Hepatic stellate cell (primary cell): Measurements from ENCODE around the gene FUCA1.
"Not testable (repeated sequence)": the region's sequence is repeated elsewhere in the genome, so short reads cannot be mapped to it uniquely, and the experiment has no call there.

Experiments
- DNase-seq: peaks from one replicate; pipeline ENCODE4 v3.0.0; 2011; ENCODE audit warnings: low spot score

The FUCA1 gene

DNA sequence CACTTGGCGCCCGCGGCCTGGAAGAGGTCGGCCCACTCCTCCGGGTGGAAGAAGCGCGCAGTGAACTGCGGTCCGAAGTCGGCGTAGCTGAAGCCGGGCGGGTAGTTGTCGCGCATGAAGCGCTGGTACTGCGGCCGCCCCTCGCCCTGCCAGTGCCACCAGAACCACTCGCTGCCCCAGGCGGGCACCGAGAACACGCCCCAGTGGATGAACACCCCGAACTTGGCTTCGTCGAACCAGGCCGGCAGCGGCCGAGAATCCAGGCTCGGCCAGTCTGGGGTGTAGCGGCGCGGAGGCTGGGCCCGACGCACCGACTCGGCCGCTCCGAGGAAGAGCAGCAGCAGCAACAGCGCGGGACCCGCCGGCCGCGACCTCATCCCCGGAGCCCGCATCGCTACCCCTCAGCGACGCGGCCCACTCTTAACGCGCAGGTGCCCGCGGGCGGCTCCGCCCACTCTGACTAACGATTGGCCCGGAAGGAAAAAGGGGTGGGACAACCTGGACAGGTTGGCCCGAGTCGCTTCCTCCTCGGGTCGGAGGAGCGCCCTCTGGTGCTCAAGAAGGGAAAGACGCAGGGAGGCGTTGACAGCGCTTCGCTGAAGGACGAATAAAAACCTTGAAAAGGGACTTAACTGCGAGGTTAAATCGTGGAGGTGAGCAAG, at the start of gene FUCA1:
Gene FUCA1 (minus strand): TSS at position 396 of the 662 bp plus-strand sequence. CDS start 4 bp downstream, at position 392.
- DNase-seq = peak; percentile 94

DNA sequence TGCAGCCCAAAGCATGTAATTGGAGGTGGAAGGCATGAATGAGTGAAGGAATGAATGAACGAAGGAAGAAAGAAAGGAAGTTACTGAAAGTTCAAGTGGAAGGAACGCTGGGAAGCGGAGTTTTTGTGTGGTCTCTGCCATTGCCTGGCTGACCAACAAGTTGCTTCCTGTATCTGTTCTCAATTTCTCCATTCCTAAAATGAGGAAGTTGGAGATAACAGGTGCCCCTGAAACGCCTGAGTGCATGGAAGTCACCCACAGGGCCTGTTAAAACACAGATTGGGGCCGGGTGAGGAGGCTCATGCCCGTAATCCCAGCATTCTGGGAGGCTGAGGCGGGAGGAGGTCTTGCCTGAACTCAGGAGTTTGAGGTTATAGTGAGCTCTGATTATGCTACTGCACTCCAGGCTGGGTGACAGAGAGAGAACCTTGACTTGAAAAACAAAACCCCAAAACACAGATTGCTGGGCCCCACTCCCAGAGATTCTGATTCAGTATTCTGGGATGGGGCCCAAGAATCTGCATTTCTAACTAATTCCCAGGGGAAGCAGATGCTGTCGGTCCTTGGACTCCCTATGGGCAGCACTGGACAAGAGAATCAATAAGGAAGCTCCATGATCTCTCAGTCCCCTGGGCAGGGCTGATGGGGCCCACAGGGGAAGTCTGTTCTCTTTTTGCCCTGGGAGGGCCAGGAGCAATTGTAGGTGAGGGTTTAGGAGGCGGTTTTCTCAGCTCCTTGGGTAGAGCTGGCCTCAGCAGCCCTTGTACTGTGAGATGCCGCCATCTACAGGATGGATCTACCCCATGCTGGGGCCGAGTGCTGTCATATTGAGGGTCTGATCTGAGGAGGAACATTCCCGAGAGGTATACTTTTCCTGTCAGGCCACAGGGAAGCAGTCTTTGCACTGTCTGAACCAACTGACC, 48.4 kb upstream of the FUCA1 start:
- peak; percentile 75 for DNase-seq

DNA sequence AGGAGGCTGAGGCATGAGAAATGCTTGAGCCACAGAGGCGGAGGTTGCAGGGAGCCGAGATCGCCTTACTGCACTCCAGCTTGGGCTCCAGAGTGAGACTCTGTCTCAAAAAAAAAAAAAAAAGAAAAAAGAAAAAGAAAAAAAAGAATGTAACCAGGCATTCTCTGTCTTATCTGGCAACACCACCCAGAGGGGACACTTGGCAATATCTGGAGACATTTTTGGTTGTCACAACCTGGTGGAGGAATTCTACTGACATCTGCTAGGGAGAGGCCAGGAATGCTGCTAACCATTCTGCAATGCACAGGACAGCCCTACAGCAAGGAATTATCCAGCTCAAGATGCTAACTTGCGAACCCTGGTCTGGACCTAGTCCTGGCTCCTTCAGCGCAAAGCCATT, 47.4 kb upstream of the FUCA1 start:
- no peak for DNase-seq

DNA sequence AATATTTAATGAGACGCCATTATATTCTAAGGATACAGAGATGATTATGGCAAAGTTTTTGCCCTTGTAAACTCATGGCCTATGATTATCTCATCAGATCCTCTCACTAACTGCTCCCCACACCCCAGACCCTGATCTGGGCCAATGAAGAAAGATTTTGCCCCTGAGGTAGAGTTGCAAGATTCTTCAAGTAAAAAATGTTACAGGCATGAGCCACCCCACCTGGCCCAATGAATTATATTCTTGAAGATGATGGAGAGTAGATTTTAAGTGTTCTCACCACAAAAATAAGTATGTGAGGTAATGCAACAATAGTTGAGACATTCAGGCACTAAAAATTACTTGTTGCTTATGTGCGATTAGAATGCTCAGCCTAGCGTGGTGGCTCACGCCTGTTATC, 46.8 kb upstream of the FUCA1 start:
- DNase-seq = no peak

DNA sequence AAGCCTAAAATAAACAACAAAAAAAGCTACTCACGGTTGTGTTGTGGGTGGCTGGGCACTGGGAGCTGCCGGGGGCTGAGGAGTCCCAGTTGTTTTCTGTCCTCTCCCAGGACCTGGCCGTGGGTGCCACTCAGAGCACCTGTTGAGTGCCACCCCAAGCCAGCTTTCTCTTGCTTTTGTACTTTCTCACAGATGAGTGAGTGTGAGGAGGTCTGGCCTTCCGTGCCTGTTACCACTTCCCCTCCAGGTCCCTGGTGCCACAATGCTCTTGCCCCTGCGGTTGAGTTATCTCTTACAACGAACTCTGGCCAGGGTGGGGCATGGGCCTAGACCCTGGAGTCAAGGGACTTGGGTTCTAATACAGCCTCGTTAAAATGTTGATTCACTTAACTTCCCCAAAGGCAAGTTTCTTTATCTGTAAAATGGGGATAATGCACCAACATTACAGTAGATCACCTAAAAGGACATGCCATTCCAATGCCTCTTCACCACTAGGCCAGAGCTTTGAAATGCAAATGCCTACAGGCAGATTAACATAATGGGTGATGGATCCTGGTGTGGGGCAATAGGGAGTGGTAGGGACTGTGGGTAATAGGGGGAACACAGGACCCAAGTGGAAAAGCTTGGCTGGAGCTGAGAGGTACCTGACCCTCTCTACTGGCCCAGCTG, 45.3 kb upstream of the FUCA1 start, which contains the start of gene CNR2:
Gene CNR2 (minus strand): TSS at position 151 of the 669 bp plus-strand sequence. CDS start 37,745 bp downstream, outside the sequence.
- no peak for DNase-seq

DNA sequence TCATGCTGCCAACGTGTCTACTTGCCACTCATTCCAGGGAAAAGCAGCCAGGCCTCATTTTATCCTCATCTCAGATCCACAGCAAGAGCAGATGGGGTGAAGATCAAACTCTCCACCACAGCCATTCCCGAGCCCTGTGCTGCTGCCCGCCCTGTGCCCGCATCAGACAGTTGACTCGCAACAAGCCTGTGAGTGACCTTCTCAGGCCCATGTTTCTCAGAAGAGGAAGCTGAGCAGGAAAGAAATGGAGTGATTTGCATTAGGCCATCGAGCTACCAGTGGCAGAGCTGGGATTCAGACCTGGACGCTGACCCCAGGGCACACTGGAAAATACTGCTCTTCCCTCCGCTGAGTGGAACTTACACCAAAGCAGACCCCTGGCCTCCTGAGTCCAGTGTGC, 43.8 kb upstream of the FUCA1 start:
- DNase-seq = no peak

DNA sequence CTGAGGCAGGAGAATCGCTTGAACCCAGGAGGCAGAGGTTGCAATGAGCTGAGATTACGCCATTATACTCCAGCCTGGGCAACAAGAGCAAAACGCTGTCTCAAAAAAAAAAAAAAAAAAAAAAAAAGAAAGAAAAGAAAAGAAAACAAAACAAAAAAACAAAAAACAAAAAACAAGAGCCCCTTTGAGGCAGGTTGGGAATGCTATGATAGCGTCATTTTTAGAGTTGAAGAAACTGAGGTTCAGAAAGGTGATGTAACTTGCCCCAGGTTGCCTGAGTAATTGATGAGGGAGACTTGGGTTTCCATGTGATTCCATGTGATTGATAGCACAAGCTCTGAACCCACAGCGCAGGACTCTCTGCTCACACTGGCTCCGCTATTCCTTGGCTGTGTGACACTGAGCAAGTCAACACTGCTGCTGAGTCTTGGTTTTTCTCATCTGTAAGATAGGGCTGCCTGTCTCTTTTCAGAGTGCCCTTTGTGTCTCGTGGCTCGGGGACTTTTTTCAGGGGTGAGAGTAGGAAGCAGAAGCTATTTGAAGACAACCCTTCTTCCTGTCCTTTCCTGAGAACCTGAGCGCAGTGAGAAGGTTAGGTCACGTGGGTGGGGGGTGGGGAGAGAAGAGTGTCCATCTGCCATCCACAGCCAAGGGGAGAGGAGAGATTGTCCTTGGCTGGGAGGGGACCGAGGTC, 42.6 kb upstream of the FUCA1 start:
- DNase-seq = no peak

DNA sequence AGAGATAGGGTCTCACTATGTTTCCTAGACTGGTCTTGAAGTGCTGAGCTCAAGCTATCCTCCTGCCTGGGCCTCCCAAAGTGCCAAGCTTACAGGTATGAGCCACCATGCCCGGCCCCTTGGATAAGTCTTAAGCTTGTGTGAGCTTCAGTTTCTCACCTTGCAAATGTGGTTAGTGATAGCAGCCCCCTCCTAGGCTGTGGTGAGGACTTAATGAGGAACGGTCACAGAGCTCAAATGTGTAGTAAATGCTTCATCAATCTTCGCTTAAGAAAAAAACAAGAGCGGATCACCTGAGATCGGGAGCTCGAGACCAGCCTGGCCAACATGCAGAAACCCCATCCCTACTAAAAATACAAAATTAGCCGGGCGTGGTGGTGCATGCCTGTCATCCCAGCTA, 42.1 kb upstream of the FUCA1 start:
- no peak for DNase-seq

DNA sequence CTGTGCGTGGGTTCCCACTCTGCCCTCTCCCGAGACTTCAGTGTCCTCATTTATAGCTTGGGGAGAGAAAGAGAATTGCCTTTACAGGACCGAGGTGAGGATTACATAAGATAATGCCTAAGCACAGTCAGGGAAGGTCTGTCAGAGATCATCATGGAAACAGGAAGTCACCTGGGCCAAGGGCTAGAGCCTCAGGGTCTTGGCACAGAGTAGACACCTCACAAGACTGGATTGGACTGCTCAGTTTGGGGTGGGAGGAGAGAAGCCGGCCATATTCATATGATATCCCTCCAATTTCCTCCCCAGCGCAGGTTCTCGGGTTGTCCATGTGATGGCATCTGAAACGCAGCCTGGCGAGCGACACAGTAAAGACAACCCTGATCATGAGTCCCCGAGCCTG, 41.3 kb upstream of the FUCA1 start:
- no peak for DNase-seq

DNA sequence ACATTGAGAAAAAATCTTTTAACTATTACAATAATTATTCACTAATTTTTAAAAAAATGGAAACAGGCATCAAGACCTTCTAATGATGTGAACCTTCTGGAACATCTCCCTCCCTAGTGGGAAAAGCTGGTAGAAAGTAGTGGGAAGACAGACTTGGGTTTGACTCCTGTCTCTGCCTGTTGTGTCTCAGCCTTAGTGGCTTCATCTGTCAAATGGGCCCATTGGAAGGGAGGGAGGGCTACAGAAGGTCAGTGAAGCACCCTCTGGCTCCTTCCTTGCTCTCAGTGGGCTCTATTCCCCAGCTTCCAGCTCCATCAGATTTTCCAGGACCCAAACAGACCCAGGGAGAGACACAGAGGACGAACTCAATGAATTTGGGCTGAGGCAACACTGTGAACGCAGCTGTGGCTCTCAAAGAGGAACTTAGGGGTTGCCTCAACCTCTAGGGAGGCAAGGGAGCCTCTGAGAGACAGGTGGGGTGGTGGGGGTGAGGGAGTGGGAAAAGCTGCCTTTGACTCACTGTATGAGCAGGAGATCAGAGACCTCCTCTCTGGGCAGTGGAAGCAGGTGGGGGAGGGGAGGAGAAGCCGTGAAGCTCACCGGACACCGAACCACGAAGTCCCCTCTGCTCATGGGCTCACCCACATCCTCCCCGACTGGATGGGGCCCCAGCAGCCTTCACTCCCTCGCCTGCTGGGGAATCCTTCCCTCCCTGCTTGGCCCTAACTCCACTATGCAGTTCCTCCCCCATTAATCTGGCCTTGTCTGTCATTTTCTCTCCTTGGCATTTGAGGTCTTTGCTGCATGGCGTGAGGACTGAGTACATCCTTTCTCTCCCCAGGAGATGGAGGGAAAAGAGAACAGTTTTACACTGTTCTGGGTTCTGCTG, 40.6 kb upstream of the FUCA1 start:
- no peak for DNase-seq

DNA sequence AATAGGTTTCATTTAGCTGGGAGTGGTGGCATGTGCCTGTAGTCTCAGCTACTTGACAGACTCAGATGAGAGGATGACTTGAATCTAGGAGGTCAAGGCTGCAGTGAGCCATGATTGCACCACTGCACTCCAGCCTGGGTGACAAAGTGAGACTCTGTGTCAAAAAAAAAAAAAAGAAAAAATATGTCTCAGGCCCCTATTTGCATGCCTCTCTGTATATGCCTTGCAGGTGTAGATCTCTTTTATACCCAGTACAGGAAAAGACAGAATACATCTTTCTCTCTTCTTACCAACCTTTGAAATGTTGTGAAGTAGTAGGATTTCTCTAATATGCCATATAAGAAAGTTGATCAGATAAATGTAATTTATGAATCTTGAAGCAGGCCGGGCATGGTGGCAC, 38.6 kb upstream of the FUCA1 start:
- no peak for DNase-seq

DNA sequence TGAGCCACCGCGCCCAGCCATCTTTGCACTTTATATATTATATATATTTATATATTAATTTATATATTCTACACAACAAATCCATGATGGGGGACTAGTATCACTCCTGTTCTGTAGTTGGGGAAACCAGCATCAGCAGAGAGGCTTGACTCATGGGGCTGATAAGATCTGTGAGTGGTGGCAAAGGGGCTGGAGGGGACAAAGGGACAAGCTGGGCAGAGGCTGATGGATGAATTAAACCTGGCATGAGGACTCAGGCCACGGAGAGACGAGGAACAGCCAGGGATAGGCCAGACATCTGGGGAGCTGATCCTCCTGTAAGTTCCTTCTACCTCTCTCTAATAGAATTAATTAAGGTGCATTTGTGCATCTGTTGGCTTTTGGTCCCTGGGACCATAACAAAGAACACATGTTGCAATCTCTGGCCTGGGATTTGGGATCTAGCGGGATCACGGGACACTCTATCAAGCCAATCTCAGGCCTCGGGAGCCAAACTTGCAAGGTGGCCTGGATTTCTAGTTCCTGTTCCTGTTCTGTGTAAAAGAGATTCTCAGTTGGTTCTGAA, 37.5 kb upstream of the FUCA1 start:
- no peak for DNase-seq

DNA sequence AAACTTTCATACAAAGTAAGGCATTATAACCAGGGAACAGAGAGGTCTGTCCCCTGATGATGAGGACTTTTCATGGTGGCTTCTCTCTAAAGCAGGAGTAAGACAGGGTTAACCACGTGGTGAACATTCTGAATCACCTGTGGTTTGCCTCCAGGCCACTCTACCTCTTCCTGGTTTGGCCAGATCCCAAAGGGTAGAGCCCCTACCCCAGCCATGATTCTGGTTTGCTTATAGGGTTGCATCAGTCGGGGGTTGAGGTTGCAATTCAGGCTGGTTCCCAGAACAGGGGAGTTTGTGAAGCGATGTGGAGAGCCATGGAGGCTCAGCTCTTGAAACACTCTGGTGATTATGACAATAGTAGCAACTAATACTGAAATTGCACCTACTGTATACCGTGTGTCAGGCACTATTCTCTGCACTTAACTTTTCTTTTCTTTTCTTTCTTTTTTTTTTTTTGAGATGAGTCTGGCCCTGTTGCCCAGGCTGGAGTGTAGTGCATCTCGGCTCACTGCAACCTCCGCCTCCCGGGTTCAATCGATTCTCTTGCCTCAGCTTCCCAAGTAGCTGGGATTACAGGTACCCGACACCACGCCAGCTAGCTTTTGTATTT, 36.8 kb upstream of the FUCA1 start:
- no peak for DNase-seq

DNA sequence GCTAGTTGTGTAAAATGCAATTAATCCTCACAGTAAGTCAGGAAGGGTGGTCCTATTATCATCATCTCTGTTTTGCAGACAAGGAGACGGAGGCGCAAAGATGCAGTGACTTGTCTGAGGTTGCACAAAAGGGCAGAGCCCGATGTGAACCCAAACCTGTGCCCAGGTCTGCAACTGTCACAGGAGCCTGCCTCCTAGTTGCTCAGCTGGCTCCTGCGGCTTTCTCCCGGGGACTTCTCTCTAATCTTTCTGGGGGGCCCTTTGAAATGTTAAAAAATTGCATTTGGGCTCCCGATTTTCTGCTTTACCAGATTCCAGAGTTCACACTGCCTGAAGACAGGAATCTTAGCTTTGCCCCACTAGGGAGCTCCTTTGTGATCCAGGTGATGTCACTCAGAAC, 35.7 kb upstream of the FUCA1 start:
- no peak for DNase-seq

DNA sequence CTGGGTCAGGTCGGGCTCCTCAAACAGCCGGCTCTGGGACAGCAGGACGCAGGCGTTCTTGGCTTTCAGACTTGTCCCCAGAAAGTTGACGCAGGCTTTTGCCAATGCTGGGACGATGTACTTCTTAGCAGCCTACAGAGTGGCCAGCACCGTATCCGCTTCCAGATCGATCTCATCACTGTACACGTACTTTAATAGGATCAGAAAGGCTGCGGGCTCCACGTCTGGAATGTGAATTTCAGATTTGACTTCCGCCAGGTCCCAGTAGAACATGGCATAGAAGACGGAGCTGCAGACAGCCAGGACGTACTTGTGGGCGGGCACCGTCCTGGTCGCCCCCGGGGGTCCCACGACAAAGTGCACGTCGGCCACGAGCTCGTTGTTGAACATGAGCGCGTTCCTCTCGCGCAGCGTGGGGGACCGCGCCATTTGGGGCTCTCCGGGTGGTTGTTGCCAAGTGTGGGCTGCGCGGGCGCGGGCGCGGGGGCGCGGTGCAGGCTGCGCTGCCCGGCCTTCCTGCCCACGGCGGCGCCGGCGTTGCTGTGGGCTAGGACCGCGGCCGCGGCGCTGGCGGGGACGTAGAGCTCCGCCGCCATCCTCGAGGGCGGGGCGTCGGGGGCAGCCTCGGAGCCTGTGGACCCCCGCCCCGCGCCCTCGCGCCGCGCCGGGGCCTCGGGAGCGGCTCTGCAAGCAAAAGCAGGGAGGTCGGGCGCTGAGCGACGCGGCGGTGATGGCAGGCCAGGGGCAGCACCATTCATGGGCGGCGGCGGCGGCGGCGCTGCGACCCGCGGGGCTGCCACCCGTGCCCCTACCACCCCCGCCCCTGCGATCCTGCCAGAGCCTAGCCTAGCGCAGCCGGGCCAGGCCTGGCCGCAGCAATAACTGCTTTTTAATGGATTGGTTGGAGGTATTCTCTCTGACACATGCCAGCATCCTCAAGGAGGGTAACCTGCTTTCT, 34.5 kb upstream of the FUCA1 start:
- no peak for DNase-seq

DNA sequence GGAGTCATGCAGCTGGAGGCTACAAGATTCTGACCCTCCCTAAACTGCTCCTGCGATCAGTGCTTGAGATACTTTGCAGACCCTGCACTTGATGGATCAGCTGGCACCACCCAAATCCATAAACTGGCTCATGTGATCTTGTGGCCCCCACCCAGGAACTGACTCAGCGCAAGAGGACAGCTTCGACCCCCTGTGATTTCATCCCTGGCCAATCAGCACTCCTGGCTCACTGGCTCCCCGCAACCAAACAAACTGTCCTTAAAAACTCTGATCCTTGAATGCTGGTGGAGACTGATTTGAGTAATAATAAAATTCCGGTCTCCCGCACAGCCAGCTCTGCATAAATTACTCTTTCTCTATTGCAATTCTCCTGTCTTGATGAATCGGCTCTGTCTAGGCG, 31.9 kb upstream of the FUCA1 start:
- not testable (repeated sequence) for DNase-seq

DNA sequence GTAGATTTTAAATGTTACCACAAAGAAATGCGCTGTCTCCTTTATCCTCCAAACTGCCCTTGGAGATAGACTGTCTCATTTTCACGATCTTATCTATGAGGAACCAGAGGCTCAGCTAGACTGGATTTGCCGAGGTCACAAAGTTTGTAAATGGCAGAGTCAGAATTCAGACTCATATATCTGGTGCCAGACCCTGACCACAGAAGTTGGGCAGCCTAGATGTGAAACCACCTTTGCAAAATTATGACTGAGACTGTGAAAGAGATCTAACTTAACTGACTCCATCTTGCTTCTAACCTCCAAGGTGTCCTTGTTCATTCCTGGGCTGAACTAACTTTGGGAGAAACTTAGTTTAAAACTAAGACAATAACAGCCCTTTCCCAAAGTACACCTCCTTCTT, 31.0 kb upstream of the FUCA1 start:
- DNase-seq = no peak

DNA sequence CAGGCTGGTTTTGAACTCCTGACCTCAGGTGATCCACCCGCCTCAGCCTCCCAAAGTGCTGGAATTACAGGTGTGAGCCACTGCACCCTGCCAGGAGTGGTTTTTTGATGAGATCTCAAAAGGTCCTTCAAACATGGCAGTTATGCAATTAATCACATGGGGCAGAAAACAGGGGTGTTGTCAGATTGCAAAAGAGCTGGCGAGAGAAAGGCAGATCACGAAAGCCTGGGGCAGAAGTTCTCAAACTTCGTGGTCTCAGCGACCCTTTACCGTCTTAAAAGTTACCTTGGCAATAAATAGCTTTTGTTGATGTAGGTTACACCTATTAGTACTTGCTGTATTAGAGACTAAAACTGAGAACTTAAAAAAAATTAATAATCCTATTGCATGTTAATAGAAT, 29.0 kb upstream of the FUCA1 start:
- DNase-seq = no peak

DNA sequence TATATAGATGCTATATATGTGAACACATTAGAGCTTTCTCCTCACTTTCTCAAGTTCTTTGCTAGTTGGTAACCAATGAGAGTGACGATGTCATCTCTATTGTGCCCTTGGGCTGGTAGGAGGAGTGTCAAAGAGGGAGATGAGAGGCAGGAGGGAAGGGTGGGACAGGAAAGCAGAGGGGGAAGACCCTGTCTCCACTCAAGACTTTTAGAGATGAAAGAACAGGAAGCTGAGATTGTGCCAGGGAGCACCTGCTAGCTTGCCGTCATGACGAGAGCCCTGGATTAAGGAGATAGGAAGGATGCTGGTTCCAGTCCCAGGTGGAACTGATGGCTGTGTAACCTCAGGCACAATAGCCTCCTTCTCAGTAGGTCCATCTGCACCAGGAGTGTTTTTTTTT, 28.4 kb upstream of the FUCA1 start:
- DNase-seq = no peak
